Panc1 (cell line): Measurements from ENCODE around the gene COMMD1.

Source experiments
- POLR2AphosphoS5 ChIP-seq: IDR thresholded peaks from 2 replicates; pipeline ENCODE4 v1.6.1; 2012; ENCODE audit warnings: mild to moderate bottlenecking, low read depth, low read length, moderate library complexity
- REST ChIP-seq, 2 experiments: IDR thresholded peaks; 2 replicates each; pipeline ENCODE4 v1.6.1; 2011 to 2012; ENCODE audit warnings: low read depth in 2 of 2, control low read depth in 1 of 2, low read length in 1 of 2, mild to moderate bottlenecking in 1 of 2, moderate library complexity in 1 of 2; ENCODE audit not compliant: insufficient read depth in 1 of 2
- TCF7L2 ChIP-seq: IDR thresholded peaks from 2 replicates; pipeline ENCODE4 v1.6.1; 2011; ENCODE audit warnings: mild to moderate bottlenecking, low read depth, low read length, inconsistent platforms
- TF ChIP-seq, protein P1 (sequence below): fragments of 450-650 bp; IDR thresholded peaks from 2 replicates; pipeline ENCODE4 v1.5.1; 2017; ENCODE audit warnings: mild to moderate bottlenecking

DNA sequence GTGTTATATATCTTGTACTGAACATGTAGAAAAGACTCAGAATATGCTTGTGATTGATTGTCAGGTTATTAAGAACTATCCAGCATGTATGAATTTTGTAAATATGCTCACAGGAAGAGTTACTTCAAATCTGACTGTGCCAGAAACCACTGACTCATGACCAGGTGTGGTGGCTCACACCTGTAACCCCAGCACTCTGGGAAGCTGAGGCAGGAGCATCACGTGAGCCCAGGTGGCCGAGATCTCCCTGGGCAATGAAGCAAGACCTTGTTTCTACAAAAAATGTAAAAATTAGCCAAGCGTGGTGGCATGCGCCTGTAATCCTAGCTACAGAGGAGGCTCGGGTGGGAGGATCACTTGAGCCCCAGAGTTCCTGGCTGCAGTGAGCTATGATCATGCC, 126.6 kb downstream of the COMMD1 start:
- TF ChIP-seq, protein P1, sequence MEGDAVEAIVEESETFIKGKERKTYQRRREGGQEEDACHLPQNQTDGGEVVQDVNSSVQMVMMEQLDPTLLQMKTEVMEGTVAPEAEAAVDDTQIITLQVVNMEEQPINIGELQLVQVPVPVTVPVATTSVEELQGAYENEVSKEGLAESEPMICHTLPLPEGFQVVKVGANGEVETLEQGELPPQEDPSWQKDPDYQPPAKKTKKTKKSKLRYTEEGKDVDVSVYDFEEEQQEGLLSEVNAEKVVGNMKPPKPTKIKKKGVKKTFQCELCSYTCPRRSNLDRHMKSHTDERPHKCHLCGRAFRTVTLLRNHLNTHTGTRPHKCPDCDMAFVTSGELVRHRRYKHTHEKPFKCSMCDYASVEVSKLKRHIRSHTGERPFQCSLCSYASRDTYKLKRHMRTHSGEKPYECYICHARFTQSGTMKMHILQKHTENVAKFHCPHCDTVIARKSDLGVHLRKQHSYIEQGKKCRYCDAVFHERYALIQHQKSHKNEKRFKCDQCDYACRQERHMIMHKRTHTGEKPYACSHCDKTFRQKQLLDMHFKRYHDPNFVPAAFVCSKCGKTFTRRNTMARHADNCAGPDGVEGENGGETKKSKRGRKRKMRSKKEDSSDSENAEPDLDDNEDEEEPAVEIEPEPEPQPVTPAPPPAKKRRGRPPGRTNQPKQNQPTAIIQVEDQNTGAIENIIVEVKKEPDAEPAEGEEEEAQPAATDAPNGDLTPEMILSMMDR = no peak
- TF ChIP-seq POLR2AphosphoS5 (no peak), TCF7L2 (no peak), REST (IDR thresholded peaks at IDR 0.05; ENCODE audit: insufficient read depth in 1 of 2, low read depth in 2 of 2, low read length in 1 of 2) (no peak)
